Ovary (tissue), 9 donors: Measurements from ENCODE around the gene PPARA. TPM values are rescaled to one million over a fixed set of nuclear protein-coding genes. Genes with fewer than 3 reads are reported as not detected.
A peak's percentile ranks its signal among the peaks of the same experiment; 100 is the strongest.

Experiments
- DNase-seq, 5 donors: peaks; one replicate each; pipeline ENCODE4 v3.0.0-alpha.2; 2019 to 2020
- H3K27ac ChIP-seq, 2 donors: fragments of 200-600 bp; one replicate each; pipeline versions ENCODE4 v1.5.1 to v1.8.0; 2019 to 2022
- H3K27me3 ChIP-seq: fragments of 200-600 bp; one replicate; pipeline ENCODE4 v1.8.0; 2022
- H3K36me3 ChIP-seq: fragments of 200-600 bp; sonication (generic); one replicate; pipeline ENCODE4 v1.5.1; 2019
- H3K4me1 ChIP-seq: one replicate; pipeline ENCODE4 v1.8.1; 2013; ENCODE audit warnings: mild to moderate bottlenecking, moderate library complexity; ENCODE audit not compliant: insufficient read depth
- H3K4me3 ChIP-seq: fragments of 200-600 bp; sonication (generic); one replicate; pipeline ENCODE4 v1.5.1; 2017
- H3K9me3 ChIP-seq, 2 donors: fragments of 200-600 bp in 1 of 2; sonication (generic) in 1 of 2; one replicate each; pipeline versions ENCODE4 v1.5.1 to v1.8.1; 2013 to 2019; ENCODE audit warnings: mild to moderate bottlenecking in 1 of 2, moderate library complexity in 1 of 2
- EP300 ChIP-seq: sonication (generic); formaldehyde crosslinking; IDR thresholded peaks from one replicate; pipeline ENCODE4 v1.6.1; 2017; ENCODE audit warnings: antibody characterized with exemption
- POLR2A ChIP-seq: fragments of 450-650 bp; IDR thresholded peaks from one replicate; pipeline ENCODE4 v1.6.1; 2017; ENCODE audit warnings: antibody characterized with exemption, mild to moderate bottlenecking, moderate library complexity
- WGBS, 3 donors: extraction: QIAGEN DNeasy Blood & Tissue Kit in 1 of 3; methylation state at CpG; one replicate each; pipeline versions ENCODE4 v1.1.5 to v1.1.7; 2013 to 2017; 5-methylcytosine and 5-hydroxymethylcytosine counted together
- intact Hi-C, 4 donors: fragments of 100-400 bp; cut with DNase I; formaldehyde crosslinking; loops; one replicate each; pipeline versions ENCODE4 v1.11.0 to v1.15.1; 2022 to 2023
- polyA plus RNA-seq, 2 donors: library from polyadenylated mRNA; stranded (reverse); fragments of 200-250 nt in 1 of 2; fragments of 350-450 nt in 1 of 2; fragmentation: Illumina TruSeq in 1 of 2; extraction: RNeasy Lipid Tissue Mini Kit (QIAGEN cat#74804) in 1 of 2; gene quantifications; one replicate each; pipeline ENCODE4 v1.2.3, GENCODE V29; 2013 to 2014
- total RNA-seq, 7 donors: library from RNA; depleted of rRNA in 2 of 7; stranded (reverse); fragments of >200 nt in 2 of 7; fragmentation: NEBNext Ultra II Directional in 3 of 7; extraction: Animal tissue kit (Norgen Biotek cat#: 25700) in 3 of 7; gene quantifications; one replicate each; pipeline versions ENCODE4 v1.1.0 to v1.2.4, GENCODE V29; 2016 to 2023
- TF ChIP-seq, protein P1 (sequence below), 3 donors: fragments of 450-650 bp in 2 of 3; fragments of 200-600 bp in 1 of 3; IDR thresholded peaks; one replicate each; pipeline versions ENCODE4 v1.5.1 to v1.8.0; 2016 to 2022; ENCODE audit warnings: antibody characterized with exemption in 3 of 3, mild to moderate bottlenecking in 1 of 3
- donor health status: DM: no; HTN: no; CAD: no; lungs with moderate emphysema.
- donor health status: DM: no; HTN: no; CAD: no.
- donor health status: Bipolar disorder and iron deficiency.
- donor health status: DM: yes; HTN: yes; CAD: no.
- donor health status: DM: no; HTN: no; CAD: no.
- donor health status: DM: yes; HTN: yes; CAD: no.

The PPARA gene
- total and polyA plus RNA-seq, 9 donors: 9.7 to 41.0 (median 29.9) TPM

DNA sequence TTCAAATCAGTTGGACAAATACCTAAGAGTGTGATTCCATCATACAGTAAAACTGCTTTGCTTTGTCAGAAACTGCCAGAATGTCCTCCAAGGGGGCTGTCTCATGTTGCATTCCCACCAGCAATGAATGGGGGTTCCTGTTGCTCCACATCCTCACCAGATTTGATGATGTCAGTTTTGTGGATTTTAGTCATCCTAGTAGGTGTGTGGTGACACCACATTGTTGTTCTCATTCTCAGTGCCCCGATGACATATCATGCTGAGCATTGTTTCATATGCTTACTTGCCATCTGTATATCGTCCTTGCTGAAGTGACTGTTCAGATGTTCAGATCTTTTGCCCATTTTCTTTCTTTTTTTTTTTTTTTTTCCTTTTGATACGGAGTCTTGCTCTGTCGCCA lies 62.7 kb downstream of the PPARA start:
- no peaks in the 10 kb centered on the region for H3K4me1 ChIP-seq
- no peak overlapping the region for H3K27ac ChIP-seq
- TF ChIP-seq EP300 (no peak), POLR2A (no peak)
- TF ChIP-seq, protein P1, sequence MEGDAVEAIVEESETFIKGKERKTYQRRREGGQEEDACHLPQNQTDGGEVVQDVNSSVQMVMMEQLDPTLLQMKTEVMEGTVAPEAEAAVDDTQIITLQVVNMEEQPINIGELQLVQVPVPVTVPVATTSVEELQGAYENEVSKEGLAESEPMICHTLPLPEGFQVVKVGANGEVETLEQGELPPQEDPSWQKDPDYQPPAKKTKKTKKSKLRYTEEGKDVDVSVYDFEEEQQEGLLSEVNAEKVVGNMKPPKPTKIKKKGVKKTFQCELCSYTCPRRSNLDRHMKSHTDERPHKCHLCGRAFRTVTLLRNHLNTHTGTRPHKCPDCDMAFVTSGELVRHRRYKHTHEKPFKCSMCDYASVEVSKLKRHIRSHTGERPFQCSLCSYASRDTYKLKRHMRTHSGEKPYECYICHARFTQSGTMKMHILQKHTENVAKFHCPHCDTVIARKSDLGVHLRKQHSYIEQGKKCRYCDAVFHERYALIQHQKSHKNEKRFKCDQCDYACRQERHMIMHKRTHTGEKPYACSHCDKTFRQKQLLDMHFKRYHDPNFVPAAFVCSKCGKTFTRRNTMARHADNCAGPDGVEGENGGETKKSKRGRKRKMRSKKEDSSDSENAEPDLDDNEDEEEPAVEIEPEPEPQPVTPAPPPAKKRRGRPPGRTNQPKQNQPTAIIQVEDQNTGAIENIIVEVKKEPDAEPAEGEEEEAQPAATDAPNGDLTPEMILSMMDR (IDR thresholded peaks at IDR 0.05): no peak
- H3K9me3 ChIP-seq: no peaks in the 10 kb centered on the region
- H3K4me3 ChIP-seq: no peak overlapping the region
- WGBS, 3 donors: 92 to 98% (median 95%) methylated on average over 4 of the region's 4 CpGs
- H3K36me3 ChIP-seq: no peaks in the 10 kb centered on the region
- H3K27me3 ChIP-seq: no peaks in the 10 kb centered on the region
- DNase-seq: no peak
- intact Hi-C loops: loop anchor here in 1 of 4 donors (10.0 kb wide), 1 partner anchor 48 kb away; no protein-coding TSS in a partner anchor

DNA sequence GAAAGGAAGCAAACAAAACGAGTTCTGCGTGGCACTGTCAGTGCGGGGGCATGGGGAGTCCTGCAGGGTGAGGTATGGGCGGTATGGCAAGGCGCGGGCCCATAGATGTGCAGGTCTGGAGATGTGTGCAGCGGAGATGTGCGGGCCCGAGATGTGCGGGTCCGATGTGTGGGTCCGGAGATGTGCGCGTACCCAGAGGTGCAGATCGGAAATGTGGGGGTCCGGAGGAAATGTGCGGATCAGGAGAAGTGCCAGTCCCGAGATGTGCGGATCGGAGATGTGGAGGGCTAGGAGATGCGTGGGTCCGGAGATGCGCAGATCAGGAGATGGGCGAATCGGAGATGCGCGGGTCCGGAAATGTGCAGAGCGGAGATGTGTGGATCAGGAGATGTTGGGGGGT lies 63.8 kb downstream of the PPARA start:
- TF ChIP-seq POLR2A (no peak), EP300 (no peak)
- TF ChIP-seq, protein P1 (IDR thresholded peaks at IDR 0.05): no peak
- Histone ChIP-seq H3K4me3 (no peak overlapping the region), H3K27ac (no peak overlapping the region), H3K36me3 (no peaks in the 10 kb centered on the region), H3K9me3 (no peaks in the 10 kb centered on the region), H3K4me1 (no peaks in the 10 kb centered on the region), H3K27me3 (no peaks in the 10 kb centered on the region)
- DNase-seq: no peak
- intact Hi-C loops: loop anchor here in 1 of 4 donors (10.0 kb wide), 1 partner anchor 49 kb away; no protein-coding TSS in a partner anchor
- WGBS, 3 donors: 97 to 98% (median 97%) methylated on average over 29 of the region's 29 CpGs

DNA sequence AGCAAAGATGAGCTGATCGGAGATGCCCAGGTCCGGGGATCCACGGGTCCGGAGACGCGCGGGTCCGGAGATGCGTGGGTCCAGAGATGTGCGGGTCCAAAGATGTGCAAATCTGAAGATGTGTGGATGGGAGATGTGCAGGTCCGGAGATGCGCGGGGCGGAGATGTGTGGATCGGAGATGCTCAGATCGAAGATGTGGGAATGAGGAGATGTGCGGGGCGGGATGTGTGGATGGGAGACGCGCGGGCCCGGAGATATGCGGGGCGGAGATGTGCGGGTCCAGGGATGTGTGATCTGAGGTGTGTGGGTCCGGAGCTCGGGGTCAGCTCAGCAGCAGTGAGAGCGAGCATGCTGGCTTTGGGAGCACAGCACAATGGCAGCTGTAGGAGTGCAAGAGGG lies 64.3 kb downstream of the PPARA start:
- H3K4me3 ChIP-seq: no peak overlapping the region
- peak in 1 of 5 donors; percentile 17 for DNase-seq
- TF ChIP-seq, protein P1 (IDR thresholded peaks at IDR 0.05): no peak
- no peak for TF ChIP-seq EP300
- TF ChIP-seq POLR2A: no peak
- WGBS, 3 donors: 95 to 98% (median 97%) methylated on average over 28 of the region's 28 CpGs
- intact Hi-C loops: loop anchor here in 1 of 4 donors (10.0 kb wide), 1 partner anchor 50 kb away; no protein-coding TSS in a partner anchor
- no peak overlapping the region for H3K27ac ChIP-seq
- H3K27me3 ChIP-seq: no peaks in the 10 kb centered on the region
- no peaks in the 10 kb centered on the region for H3K9me3 ChIP-seq
- no peaks in the 10 kb centered on the region for H3K36me3 ChIP-seq
- H3K4me1 ChIP-seq: no peaks in the 10 kb centered on the region

DNA sequence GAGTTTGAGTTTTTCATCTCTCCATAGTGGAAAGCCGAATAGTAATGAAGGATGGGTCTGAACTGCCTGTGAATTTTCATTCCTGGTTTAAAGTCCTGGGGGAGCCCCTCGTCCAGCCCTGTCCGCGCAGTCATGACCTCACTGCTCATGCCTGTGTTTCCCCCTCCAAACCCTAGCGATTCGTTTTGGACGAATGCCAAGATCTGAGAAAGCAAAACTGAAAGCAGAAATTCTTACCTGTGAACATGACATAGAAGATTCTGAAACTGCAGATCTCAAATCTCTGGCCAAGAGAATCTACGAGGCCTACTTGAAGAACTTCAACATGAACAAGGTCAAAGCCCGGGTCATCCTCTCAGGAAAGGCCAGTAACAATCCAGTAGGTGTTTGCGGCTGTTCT lies 69.3 kb downstream of the PPARA start:
- Histone ChIP-seq H3K36me3 (no peaks in the 10 kb centered on the region), H3K9me3 (no peaks in the 10 kb centered on the region), H3K27ac (no peak overlapping the region), H3K4me3 (no peak overlapping the region), H3K4me1 (no peaks in the 10 kb centered on the region), H3K27me3 (no peaks in the 10 kb centered on the region)
- WGBS, 3 donors: 73 to 80% (median 73%) methylated on average over 10 of the region's 10 CpGs
- DNase-seq: no peak
- intact Hi-C loops: loop anchor here in 1 of 4 donors (10.0 kb wide), 1 partner anchor 55 kb away; no protein-coding TSS in a partner anchor
- TF ChIP-seq EP300 (no peak), POLR2A (no peak)
- TF ChIP-seq, protein P1 (IDR thresholded peaks at IDR 0.05): no peak
